ENCODE measurements around the gene PDE7B.

DNA sequence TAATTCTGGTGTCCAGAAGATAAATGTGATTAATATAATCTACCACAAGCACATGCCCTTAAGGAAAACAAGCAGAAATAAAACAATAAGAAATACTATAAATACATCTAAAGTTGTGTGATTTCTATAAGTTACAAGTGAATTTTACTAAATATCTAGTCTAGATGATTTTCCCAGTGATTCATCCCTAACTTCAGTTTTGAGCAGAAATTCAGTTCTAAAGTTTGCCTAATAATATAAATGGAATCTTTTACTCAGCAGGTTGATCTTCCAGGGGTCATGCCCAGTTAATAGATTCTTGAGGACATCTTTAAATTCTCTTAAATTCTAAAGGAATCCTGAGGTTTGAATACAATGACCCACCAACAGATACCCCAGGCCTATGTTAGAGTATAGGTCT is 37.3 kb downstream of the PDE7B start:
- TF ChIP-seq, protein P1, sequence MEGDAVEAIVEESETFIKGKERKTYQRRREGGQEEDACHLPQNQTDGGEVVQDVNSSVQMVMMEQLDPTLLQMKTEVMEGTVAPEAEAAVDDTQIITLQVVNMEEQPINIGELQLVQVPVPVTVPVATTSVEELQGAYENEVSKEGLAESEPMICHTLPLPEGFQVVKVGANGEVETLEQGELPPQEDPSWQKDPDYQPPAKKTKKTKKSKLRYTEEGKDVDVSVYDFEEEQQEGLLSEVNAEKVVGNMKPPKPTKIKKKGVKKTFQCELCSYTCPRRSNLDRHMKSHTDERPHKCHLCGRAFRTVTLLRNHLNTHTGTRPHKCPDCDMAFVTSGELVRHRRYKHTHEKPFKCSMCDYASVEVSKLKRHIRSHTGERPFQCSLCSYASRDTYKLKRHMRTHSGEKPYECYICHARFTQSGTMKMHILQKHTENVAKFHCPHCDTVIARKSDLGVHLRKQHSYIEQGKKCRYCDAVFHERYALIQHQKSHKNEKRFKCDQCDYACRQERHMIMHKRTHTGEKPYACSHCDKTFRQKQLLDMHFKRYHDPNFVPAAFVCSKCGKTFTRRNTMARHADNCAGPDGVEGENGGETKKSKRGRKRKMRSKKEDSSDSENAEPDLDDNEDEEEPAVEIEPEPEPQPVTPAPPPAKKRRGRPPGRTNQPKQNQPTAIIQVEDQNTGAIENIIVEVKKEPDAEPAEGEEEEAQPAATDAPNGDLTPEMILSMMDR (IDR thresholded peaks at IDR 0.05; ENCODE audit: low read length), result no peak
- TF ChIP-seq EZH2 (IDR thresholded peaks at IDR 0.05; ENCODE audit: borderline replicate concordance, low read length), result no peak

All from OCI-LY1 (cell line).